ENCODE results near the gene KCNK10. TPM values are rescaled to one million over a fixed set of nuclear protein-coding genes. Genes with fewer than 3 reads are reported as not detected.

KCNK10 gene
- polyA plus RNA-seq, 2 of the 4 experiments (the other 2 are of a cell fraction): not detected

GRCh38 chr14:88305528-88306322 is 17.3 kb downstream of the KCNK10 start:
- Histone ChIP-seq H3K9me3 (no peaks in the 10 kb centered on the region), H3K4me1 (no peaks in the 10 kb centered on the region), H3K4me2 (no peak overlapping the region), H3K4me3 (no peak overlapping the region), H3K27ac (no peak overlapping the region)
- DNase-seq (ENCODE audit: low read depth in 1 of 2, low spot score in 1 of 2) (no peak), FAIRE-seq (no peak), ATAC-seq (no peak)
- WGBS (ENCODE audit: missing lambda C conversion rate): 22% methylated on average over 6 of the region's 6 CpGs
- ChIA-PET CTCF (interaction anchor here (0.8 kb wide), 1 partner anchor 14 kb away, joined by 3 read pairs; no protein-coding TSS in a partner anchor), POLR2A (no interaction called here)
- no peak for TF ChIP-seq RCOR1 (IDR thresholded peaks at IDR 0.05; ENCODE audit: low read depth, low read length)
- TF ChIP-seq, protein P1, sequence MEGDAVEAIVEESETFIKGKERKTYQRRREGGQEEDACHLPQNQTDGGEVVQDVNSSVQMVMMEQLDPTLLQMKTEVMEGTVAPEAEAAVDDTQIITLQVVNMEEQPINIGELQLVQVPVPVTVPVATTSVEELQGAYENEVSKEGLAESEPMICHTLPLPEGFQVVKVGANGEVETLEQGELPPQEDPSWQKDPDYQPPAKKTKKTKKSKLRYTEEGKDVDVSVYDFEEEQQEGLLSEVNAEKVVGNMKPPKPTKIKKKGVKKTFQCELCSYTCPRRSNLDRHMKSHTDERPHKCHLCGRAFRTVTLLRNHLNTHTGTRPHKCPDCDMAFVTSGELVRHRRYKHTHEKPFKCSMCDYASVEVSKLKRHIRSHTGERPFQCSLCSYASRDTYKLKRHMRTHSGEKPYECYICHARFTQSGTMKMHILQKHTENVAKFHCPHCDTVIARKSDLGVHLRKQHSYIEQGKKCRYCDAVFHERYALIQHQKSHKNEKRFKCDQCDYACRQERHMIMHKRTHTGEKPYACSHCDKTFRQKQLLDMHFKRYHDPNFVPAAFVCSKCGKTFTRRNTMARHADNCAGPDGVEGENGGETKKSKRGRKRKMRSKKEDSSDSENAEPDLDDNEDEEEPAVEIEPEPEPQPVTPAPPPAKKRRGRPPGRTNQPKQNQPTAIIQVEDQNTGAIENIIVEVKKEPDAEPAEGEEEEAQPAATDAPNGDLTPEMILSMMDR (IDR thresholded peaks at IDR 0.05): no peak
- TF ChIP-seq ZNF302 (CRISPR knock-in tag; IDR thresholded peaks at IDR 0.05): no peak
- no peak for TF ChIP-seq HOXA7 (CRISPR knock-in tag; IDR thresholded peaks at IDR 0.05)
- TF ChIP-seq KDM1A (IDR thresholded peaks at IDR 0.05; ENCODE audit: low read depth): no peak
- no peak for TF ChIP-seq CHD2 (IDR thresholded peaks at IDR 0.05; ENCODE audit: low read length, partially characterized antibody)
- no peak for TF ChIP-seq JUNB (IDR thresholded peaks at IDR 0.05)
- no peak for TF ChIP-seq HEYL (CRISPR knock-in tag; IDR thresholded peaks at IDR 0.05)
- TF ChIP-seq KDM5A (IDR thresholded peaks at IDR 0.05): no peak
- TF ChIP-seq HOXB13 (CRISPR knock-in tag; IDR thresholded peaks at IDR 0.05; ENCODE audit: low read depth): no peak
- no peak for TF ChIP-seq USF2 (IDR thresholded peaks at IDR 0.05)
- TF ChIP-seq SREBF2 (IDR thresholded peaks at IDR 0.05): no peak
- TF ChIP-seq BCL3 (IDR thresholded peaks at IDR 0.05): no peak

DNA sequence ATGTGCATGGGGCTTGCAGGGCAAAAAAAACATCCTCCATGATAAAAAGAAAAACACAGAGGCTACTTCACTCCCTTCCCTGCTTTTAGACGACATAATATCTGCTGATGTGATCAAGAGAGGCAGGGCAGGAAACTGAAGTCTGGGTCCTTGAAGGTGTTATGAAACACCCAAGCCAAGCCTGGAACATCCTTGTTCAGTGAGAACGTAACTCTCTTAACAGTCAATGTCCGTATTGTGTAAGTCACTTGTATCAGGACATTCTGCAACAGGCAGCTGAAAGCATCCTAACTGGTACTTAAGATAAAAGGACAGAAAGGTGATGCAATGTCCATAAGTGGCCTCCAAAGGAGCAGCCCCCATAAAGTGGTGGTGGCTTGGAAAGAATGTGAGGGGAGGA is 20.0 kb downstream of the KCNK10 start:
- no peak overlapping the region for H3K4me3 ChIP-seq
- POLR2A ChIA-PET: no interaction called here
- H3K27ac ChIP-seq: no peak overlapping the region
- TF ChIP-seq KDM5A (IDR thresholded peaks at IDR 0.05) (no peak), FOXS1 (CRISPR knock-in tag; IDR thresholded peaks at IDR 0.05) (no peak), ZFP36 (IDR thresholded peaks at IDR 0.05; ENCODE audit: borderline replicate concordance, partially characterized antibody) (no peak), POLR2AphosphoS2 (conservative IDR thresholded peaks at IDR 0.05; ENCODE audit: low read length) (no peak), BCL3 (IDR thresholded peaks at IDR 0.05) (no peak), FOSL2 (IDR thresholded peaks at IDR 0.05) (no peak), FOSL2 (CRISPR knock-in tag; IDR thresholded peaks at IDR 0.05) (no peak), NFE2L2 (conservative IDR thresholded peaks at IDR 0.05; ENCODE audit: low read length) (no peak), CBX8 (IDR thresholded peaks at IDR 0.05) (no peak), RFX5 (IDR thresholded peaks at IDR 0.05) (no peak), EHF (CRISPR knock-in tag; IDR thresholded peaks at IDR 0.05) (no peak), CHD2 (IDR thresholded peaks at IDR 0.05; ENCODE audit: low read length, partially characterized antibody) (no peak), ZSCAN20 (CRISPR knock-in tag; IDR thresholded peaks at IDR 0.05) (no peak), RARB (CRISPR knock-in tag; IDR thresholded peaks at IDR 0.05) (no peak), ELK1 (IDR thresholded peaks at IDR 0.05; ENCODE audit: low read depth, low read length) (no peak), MYC (IDR thresholded peaks at IDR 0.05; ENCODE audit: borderline replicate concordance, low read length) (no peak), RAD21 (conservative IDR thresholded peaks at IDR 0.05 in 1 of 2, IDR thresholded peaks at IDR 0.05 in 1 of 2) (no peak)
- TF ChIP-seq, protein P2, sequence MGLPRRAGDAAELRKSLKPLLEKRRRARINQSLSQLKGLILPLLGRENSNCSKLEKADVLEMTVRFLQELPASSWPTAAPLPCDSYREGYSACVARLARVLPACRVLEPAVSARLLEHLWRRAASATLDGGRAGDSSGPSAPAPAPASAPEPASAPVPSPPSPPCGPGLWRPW (IDR thresholded peaks at IDR 0.05): no peak
- H3K4me2 ChIP-seq: no peak overlapping the region
- ATAC-seq (no peak), DNase-seq (ENCODE audit: low read depth in 1 of 2, low spot score in 1 of 2) (no peak), FAIRE-seq (no peak)
- CTCF ChIA-PET: no interaction called here
- no peaks in the 10 kb centered on the region for H3K4me1 ChIP-seq
- 42% methylated on average over 3 of the region's 3 CpGs for WGBS (ENCODE audit: missing lambda C conversion rate)
- no peaks in the 10 kb centered on the region for H3K9me3 ChIP-seq
